ENCODE data around the gene KCNQ1.

KCNQ1 gene

DNA sequence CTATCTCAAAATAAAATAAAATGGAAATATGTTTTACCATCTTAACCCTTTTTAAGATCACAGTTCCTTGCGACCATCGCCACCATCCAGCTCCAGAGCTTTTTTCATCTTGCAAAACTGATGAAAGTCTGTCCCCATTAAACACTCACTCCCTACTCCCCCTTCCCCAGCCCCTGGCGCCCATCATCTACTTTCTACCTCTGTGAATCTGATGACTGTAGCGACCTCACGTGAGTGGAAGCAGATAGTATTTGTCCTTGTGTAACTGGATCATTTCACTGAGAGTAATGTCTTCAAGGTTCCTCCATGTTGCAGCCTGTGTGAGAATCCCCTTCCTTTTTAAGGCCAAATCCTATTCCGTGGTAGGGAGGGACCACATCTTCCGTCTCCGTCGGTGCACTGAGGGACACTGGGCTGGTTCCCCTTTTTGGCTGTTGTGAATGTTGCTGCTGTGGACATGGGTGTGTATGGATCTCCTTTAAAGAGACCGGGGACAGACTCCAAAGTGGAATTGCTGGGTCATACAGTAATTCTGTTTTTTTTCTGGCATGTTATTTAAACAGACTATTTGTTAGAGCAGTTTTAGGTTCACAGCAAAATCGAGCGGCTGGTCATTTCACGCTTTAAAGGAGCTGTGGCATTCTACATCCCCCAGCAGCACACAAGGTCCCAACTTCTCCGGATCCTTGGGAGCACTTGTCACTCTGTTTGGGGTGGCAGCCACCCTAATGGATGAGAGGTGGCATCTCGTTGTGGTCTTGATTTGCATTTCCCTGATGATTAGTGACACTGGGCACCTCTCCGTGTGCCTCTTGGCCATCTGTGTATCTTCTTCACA is 120.0 kb downstream of the KCNQ1 start:
- no peak overlapping the region for H3K4me3 ChIP-seq (ENCODE audit: extremely low read depth, insufficient read depth, low read length, poor library complexity, severe bottlenecking)
- H3K36me3 ChIP-seq (ENCODE audit: control insufficient read depth, insufficient read depth, low read length) = no peaks in the 10 kb centered on the region
- WGBS, 2 experiments (ENCODE audit: insufficient coverage in 2 of 2) = 85 to 88% methylated on average over 8 to 13 of the region's 16 CpGs
- no peak overlapping the region for H3K27ac ChIP-seq (ENCODE audit: low read depth, low read length, severe bottlenecking)
- H3K4me1 ChIP-seq (ENCODE audit: control insufficient read depth, insufficient read depth, low read length, poor library complexity, severe bottlenecking) = no peaks in the 10 kb centered on the region
- H3K9me3 ChIP-seq (ENCODE audit: control insufficient read depth, low read length) = no peaks in the 10 kb centered on the region

DNA sequence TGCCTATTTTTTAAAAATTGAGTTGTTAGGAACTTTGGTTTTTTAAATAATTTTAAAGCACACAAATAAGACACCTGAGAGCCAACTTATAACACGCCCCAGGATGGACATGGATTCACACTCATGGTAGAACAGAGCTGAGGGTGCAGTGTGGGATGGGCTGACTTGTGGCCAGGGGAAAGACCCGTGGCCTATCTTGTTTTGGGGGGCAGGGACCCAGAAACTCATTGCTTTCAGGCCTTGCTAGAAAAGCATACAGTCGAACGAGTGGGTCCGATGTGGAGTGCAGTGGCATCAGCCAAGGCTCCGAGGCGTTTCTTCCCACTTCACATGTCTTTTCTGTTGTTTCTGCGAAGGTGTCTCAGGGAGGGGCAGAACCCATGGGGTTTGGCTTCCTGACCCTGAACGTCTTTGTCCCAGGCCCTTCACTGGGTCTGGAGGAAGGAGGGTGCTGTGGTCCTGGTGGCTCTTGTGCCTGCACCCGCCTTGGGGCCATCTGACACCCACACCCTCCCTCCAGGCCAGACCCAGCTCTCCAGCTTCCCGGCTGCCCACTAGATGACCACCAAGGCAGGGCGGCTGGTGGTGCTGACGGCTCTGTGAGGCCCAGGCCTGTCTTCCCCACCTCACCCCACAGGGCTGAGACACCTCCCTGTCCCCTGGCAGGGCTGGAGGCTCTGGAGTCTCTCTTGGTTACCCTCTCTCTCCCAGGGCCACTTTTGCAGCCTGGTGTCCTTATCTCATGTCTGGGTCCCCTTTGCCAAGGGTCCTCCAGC is 120.8 kb downstream of the KCNQ1 start:
- whole genome bisulfite sequencing, 2 experiments (ENCODE audit: insufficient coverage in 2 of 2) = 90 to 93% methylated on average over 10 to 12 of the region's 13 CpGs
- Histone ChIP-seq H3K4me3 (ENCODE audit: extremely low read depth, insufficient read depth, low read length, poor library complexity, severe bottlenecking) (no peak overlapping the region), H3K36me3 (ENCODE audit: control insufficient read depth, insufficient read depth, low read length) (no peaks in the 10 kb centered on the region), H3K4me1 (ENCODE audit: control insufficient read depth, insufficient read depth, low read length, poor library complexity, severe bottlenecking) (no peaks in the 10 kb centered on the region), H3K27ac (ENCODE audit: low read depth, low read length, severe bottlenecking) (no peak overlapping the region), H3K9me3 (ENCODE audit: control insufficient read depth, low read length) (no peaks in the 10 kb centered on the region)

DNA sequence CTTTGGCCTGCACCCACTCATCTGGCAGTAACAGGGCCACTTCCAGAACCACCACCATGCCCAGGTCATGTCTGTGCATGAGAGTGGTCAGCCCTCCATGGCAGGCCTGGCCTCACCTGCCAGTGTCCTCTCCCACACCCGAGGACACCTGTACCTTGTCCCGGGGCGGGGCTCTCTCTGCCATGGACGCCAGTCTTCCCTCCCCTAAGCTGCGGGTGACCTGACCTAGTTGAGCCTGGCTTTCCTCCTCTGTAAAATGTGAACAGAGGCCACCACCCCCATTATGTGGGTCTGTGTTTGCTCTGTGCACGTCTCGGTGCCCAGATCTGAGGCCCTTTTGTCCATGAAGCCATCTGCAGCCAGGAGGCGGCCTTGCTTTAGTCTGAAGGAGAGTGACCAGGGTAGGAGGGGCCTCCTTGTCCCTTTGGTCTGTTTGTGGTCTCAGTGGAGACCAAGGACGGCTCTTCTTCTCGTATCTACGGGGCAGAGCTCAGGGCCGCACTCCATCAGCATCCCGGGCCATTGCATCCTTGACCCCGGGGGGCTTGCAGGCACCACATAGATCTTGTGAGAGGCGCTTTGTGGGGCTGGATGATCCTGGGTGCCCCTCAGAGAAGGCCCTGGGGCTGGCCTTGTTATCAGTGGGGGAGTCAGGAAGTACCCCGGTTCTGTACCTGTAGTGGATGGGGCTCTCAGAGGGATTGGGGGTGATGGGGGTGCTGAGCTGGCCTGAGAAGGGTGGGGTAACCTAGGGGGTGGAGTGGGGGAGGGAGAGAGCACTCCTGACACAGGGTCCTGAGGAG is 121.6 kb downstream of the KCNQ1 start:
- H3K36me3 ChIP-seq (ENCODE audit: control insufficient read depth, insufficient read depth, low read length) = no peaks in the 10 kb centered on the region
- 90 to 93% methylated on average over 12 to 16 of the region's 16 CpGs for WGBS, 2 experiments (ENCODE audit: insufficient coverage in 2 of 2)
- H3K9me3 ChIP-seq (ENCODE audit: control insufficient read depth, low read length) = no peaks in the 10 kb centered on the region
- H3K27ac ChIP-seq (ENCODE audit: low read depth, low read length, severe bottlenecking) = no peak overlapping the region
- no peaks in the 10 kb centered on the region for H3K4me1 ChIP-seq (ENCODE audit: control insufficient read depth, insufficient read depth, low read length, poor library complexity, severe bottlenecking)
- no peak overlapping the region for H3K4me3 ChIP-seq (ENCODE audit: extremely low read depth, insufficient read depth, low read length, poor library complexity, severe bottlenecking)

DNA sequence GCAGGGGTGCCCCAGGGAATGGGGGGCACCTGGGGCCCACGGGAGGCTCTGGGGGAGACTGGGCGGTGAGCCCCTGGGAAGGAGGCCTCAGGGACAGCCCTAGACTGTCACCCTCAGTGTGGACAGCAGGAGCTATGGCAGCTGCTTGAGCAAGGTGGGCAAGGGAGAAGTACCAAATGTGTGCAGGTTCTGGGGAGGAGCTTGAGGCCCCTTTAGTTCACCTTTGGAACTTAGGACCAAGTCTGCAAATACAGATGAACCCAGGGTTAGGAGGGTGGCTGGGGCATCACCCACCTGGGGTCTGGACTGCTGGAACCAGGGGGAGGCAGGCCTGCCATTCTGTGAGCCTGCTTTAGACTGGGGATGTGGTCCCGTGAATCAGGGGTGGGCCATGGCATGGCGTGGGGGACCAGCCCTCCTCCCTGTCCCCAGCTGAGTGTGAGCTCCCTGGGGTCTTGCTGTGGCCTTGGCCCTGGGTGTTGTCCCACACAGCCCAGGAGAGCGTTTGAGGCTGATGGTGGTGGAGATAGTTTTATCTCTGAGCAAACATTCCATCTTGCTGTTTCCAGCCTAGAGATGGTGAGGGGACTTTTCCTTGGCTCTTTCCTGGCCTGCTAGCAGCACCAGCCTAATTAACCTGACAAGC is 122.3 kb downstream of the KCNQ1 start:
- no peaks in the 10 kb centered on the region for H3K36me3 ChIP-seq (ENCODE audit: control insufficient read depth, insufficient read depth, low read length)
- H3K27ac ChIP-seq (ENCODE audit: low read depth, low read length, severe bottlenecking) = no peak overlapping the region

DNA sequence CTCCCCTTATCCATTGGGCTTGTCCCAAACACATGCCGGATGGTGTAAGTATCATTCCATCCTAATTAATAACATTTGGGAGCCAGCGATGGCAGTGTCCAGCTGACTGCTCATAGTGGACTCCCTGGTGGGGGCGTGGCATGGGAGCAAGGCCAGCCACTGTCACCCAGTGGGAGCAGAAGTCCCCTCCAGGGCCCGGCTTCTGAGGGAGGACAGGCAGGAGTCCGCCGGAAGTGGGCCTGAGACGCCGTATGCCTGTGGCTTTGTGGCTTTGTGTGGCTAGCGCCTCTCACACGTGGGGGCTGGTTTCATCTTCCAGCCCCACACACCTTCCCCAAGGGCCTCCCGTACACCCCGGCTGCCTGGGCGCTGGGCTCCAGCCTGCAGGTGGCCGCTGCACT is 124.5 kb downstream of the KCNQ1 start:
- WGBS, 2 experiments (ENCODE audit: insufficient coverage in 2 of 2) = 94 to 97% methylated on average over 13 to 14 of the region's 14 CpGs
- Histone ChIP-seq H3K9me3 (ENCODE audit: control insufficient read depth, low read length) (no peaks in the 10 kb centered on the region), H3K4me3 (ENCODE audit: extremely low read depth, insufficient read depth, low read length, poor library complexity, severe bottlenecking) (no peak overlapping the region), H3K4me1 (ENCODE audit: control insufficient read depth, insufficient read depth, low read length, poor library complexity, severe bottlenecking) (no peaks in the 10 kb centered on the region), H3K27ac (ENCODE audit: low read depth, low read length, severe bottlenecking) (no peak overlapping the region), H3K36me3 (ENCODE audit: control insufficient read depth, insufficient read depth, low read length) (no peaks in the 10 kb centered on the region)

More for the DNA sequence above, 122.3 kb downstream of the KCNQ1 start:
- WGBS, 2 experiments (ENCODE audit: insufficient coverage in 2 of 2) = 96 to 100% methylated on average over 3 to 4 of the region's 5 CpGs
- Histone ChIP-seq H3K4me1 (ENCODE audit: control insufficient read depth, insufficient read depth, low read length, poor library complexity, severe bottlenecking) (no peaks in the 10 kb centered on the region), H3K9me3 (ENCODE audit: control insufficient read depth, low read length) (no peaks in the 10 kb centered on the region), H3K4me3 (ENCODE audit: extremely low read depth, insufficient read depth, low read length, poor library complexity, severe bottlenecking) (no peak overlapping the region)

DNA sequence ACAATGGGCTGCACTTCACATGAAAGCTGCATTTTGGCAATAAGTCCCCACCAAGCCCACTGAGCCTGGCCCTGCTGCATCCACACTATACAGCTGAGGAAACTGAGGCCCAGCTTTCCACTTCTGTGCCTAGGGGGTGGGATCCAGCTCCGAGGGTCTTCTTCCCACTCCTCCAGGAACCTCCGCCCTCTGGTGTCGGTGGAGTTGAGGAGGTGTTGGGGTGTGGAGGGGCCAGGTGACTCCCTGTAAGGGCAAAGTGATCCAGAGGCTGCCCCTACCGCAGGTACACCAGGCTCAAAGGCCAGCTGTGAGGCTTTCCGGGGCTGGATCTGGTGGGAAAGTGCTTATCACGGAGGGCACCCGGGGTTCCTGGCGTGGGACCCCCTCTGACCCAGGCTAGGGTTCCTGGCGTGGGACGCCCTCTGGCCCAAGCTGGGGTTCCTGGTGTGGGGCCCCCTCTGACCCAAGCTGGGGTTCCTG is 125.0 kb downstream of the KCNQ1 start:
- no peaks in the 10 kb centered on the region for H3K36me3 ChIP-seq (ENCODE audit: control insufficient read depth, insufficient read depth, low read length)
- no peak overlapping the region for H3K27ac ChIP-seq (ENCODE audit: low read depth, low read length, severe bottlenecking)
- no peaks in the 10 kb centered on the region for H3K9me3 ChIP-seq (ENCODE audit: control insufficient read depth, low read length)
- no peak overlapping the region for H3K4me3 ChIP-seq (ENCODE audit: extremely low read depth, insufficient read depth, low read length, poor library complexity, severe bottlenecking)
- 89 to 95% methylated on average over 7 to 8 of the region's 10 CpGs for WGBS, 2 experiments (ENCODE audit: insufficient coverage in 2 of 2)
- no peaks in the 10 kb centered on the region for H3K4me1 ChIP-seq (ENCODE audit: control insufficient read depth, insufficient read depth, low read length, poor library complexity, severe bottlenecking)

DNA sequence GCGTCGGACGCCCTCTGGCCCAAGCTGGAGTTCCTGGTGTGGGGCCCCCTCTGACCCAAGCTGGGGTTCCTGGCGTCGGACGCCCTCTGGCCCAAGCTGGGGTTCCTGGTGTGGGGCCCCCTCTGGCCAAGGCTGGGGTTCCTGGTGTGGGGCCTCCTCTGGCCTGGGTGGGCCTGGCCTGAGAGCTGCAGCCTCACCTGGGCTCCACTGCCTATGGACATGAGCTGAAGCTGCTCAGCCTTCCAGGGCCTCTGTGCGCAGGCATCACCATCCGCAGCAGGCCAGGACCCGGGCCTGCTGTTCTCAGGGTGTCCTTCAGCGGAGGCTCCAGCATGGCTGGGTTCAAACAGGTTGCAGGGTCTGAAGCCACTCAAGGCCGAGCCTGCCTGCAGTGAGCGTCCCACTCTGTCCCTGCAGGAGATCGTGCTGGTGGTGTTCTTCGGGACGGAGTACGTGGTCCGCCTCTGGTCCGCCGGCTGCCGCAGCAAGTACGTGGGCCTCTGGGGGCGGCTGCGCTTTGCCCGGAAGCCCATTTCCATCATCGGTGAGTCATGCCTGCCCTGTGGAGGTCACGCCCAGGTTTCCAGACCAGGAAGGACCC is 125.5 kb downstream of the KCNQ1 start:
- Histone ChIP-seq H3K36me3 (ENCODE audit: control insufficient read depth, insufficient read depth, low read length) (no peaks in the 10 kb centered on the region), H3K27ac (ENCODE audit: low read depth, low read length, severe bottlenecking) (no peak overlapping the region), H3K4me3 (ENCODE audit: extremely low read depth, insufficient read depth, low read length, poor library complexity, severe bottlenecking) (no peak overlapping the region), H3K9me3 (ENCODE audit: control insufficient read depth, low read length) (no peaks in the 10 kb centered on the region), H3K4me1 (ENCODE audit: control insufficient read depth, insufficient read depth, low read length, poor library complexity, severe bottlenecking) (no peaks in the 10 kb centered on the region)
- 93 to 99% methylated on average over 23 to 26 of the region's 26 CpGs for WGBS, 2 experiments (ENCODE audit: insufficient coverage in 2 of 2)

DNA sequence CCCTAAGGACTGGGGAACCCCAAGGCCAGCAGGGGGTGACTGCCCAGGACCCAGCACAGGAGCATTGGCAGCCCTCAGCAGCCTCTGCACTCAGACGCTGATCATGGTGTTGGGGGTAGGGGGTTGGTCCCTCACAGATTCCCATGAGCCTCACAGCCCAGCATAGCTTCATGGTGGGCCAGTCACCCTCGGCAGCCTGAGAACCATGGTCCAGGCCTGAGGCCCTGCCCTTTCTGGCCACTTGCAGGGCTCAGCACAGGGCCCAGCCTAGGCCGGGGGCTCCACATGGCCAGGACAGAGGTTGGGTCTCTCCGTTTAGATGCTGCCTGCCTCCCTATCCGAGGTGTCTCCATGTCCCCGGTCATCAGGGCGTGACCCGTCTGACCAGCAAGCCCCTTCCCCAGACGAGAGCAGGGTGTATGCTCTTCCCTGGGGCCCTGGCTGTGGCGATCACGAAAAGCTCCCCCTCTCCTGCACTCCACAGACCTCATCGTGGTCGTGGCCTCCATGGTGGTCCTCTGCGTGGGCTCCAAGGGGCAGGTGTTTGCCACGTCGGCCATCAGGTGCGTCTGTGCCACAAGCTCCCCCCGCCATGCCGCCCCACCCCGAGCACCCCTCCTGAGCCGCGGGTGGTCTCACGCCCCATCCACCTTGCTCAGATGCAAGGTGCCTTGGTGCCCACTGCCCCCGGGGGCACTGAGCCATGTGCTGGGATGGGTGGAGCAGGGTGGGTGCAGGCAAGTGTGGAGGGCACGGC is 126.2 kb downstream of the KCNQ1 start:
- H3K36me3 ChIP-seq (ENCODE audit: control insufficient read depth, insufficient read depth, low read length) = no peaks in the 10 kb centered on the region
- H3K4me3 ChIP-seq (ENCODE audit: extremely low read depth, insufficient read depth, low read length, poor library complexity, severe bottlenecking) = no peak overlapping the region
- no peaks in the 10 kb centered on the region for H3K4me1 ChIP-seq (ENCODE audit: control insufficient read depth, insufficient read depth, low read length, poor library complexity, severe bottlenecking)
- no peak overlapping the region for H3K27ac ChIP-seq (ENCODE audit: low read depth, low read length, severe bottlenecking)
- H3K9me3 ChIP-seq (ENCODE audit: control insufficient read depth, low read length) = no peaks in the 10 kb centered on the region
- WGBS, 2 experiments (ENCODE audit: insufficient coverage in 2 of 2) = 94 to 95% methylated on average over 13 to 24 of the region's 25 CpGs

DNA sequence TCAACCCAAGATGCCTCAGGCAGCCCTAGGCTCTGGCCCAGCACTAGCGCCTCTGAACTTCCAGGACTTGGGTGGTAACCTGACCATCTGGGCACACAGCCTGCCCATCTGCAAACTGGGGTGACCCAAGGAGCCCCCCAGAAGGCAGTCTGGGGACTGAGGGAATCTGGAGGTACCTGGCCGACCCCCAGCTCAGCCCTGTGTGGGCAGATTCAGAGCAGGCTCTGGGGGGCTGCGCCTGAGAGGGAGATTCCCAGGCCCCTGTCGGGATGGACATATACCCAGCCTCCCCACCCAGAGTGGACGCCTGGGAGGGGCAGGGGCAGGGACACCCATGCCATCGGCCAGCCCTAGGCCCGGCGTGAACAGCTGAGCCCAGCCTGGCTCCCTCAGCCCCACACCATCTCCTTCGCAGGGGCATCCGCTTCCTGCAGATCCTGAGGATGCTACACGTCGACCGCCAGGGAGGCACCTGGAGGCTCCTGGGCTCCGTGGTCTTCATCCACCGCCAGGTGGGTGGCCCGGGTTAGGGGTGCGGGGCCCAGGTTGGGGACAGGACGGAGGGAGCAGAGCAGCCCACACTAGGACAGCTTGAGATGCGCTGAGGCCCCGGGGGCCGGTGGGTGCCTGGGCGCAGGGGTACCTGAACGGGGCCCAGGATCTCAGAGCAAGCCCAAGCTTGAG is 126.9 kb downstream of the KCNQ1 start:
- 90 to 97% methylated on average over 20 to 22 of the region's 23 CpGs for WGBS, 2 experiments (ENCODE audit: insufficient coverage in 2 of 2)
- H3K4me3 ChIP-seq (ENCODE audit: extremely low read depth, insufficient read depth, low read length, poor library complexity, severe bottlenecking) = no peak overlapping the region

More for the DNA sequence above, 126.9 kb downstream of the KCNQ1 start:
- Histone ChIP-seq H3K9me3 (ENCODE audit: control insufficient read depth, low read length) (no peaks in the 10 kb centered on the region), H3K27ac (ENCODE audit: low read depth, low read length, severe bottlenecking) (no peak overlapping the region), H3K36me3 (ENCODE audit: control insufficient read depth, insufficient read depth, low read length) (no peaks in the 10 kb centered on the region), H3K4me1 (ENCODE audit: control insufficient read depth, insufficient read depth, low read length, poor library complexity, severe bottlenecking) (no peaks in the 10 kb centered on the region)

Measured in mesodermal cell (in vitro differentiated cells).